CD4-positive, alpha-beta T cell (primary cell): ENCODE results near the gene PDCD6IP. TPM values are rescaled to one million over a fixed set of nuclear protein-coding genes. Genes with fewer than 3 reads are reported as not detected.

Experiments
- ATAC-seq: fragments of 200-7000 bp; cut with Tn5 transposase; one replicate; pipeline ENCODE4 v1.10.0; 2022; ENCODE audit warnings: mild to moderate bottlenecking; ENCODE audit not compliant: poor library complexity
- CTCF ChIA-PET: fragments of 350-600 bp; sonication (Branson Sonifier 250); formaldehyde crosslinking; loops from one replicate; lab custom pipeline; 2021; ENCODE audit warnings: antibody characterized with exemption, inconsistent platforms; lab: Charles Lee
- POLR2A ChIA-PET: fragments of 350-600 bp; sonication (Branson Sonifier 250); formaldehyde crosslinking; loops from one replicate; lab custom pipeline; 2021; ENCODE audit warnings: antibody characterized with exemption, inconsistent platforms; lab: Charles Lee
- DNase-seq, 14 experiments: peaks; one replicate each; pipeline ENCODE4 v3.0.0-alpha.2; 2013 to 2020; ENCODE audit warnings: mixed read lengths in 2 of 14
- H3K27ac ChIP-seq, 2 donors: one replicate each; pipeline versions ENCODE4 v1.5.1 to v1.7.0; 2013; ENCODE audit warnings: low read length in 2 of 2, low read depth in 1 of 2, mild to moderate bottlenecking in 1 of 2
- H3K27me3 ChIP-seq, 2 experiments: 1 replicate in 1 of 2; 2 replicates in 1 of 2; pipeline versions ENCODE4 v1.6.1 to v1.7.0; 2013; ENCODE audit warnings: low read length in 2 of 2, control low read depth in 1 of 2, mild to moderate bottlenecking in 1 of 2, moderate library complexity in 1 of 2; ENCODE audit not compliant: insufficient read depth in 2 of 2, control insufficient read depth in 1 of 2
- H3K36me3 ChIP-seq: one replicate; pipeline ENCODE4 v1.6.1; 2013; ENCODE audit warnings: low read length, control low read depth; ENCODE audit not compliant: insufficient read depth
- H3K4me1 ChIP-seq: one replicate; pipeline ENCODE4 v1.6.1; 2013; ENCODE audit warnings: low read length, control low read depth; ENCODE audit not compliant: insufficient read depth
- H3K4me3 ChIP-seq: one replicate; pipeline ENCODE4 v1.5.1; 2013; ENCODE audit warnings: mild to moderate bottlenecking, low read length, moderate library complexity
- H3K9me3 ChIP-seq, 2 experiments: 1 replicate in 1 of 2; 2 replicates in 1 of 2; pipeline versions ENCODE4 v1.6.1 to v1.7.0; 2013; ENCODE audit warnings: low read length in 2 of 2, mild to moderate bottlenecking in 2 of 2, control low read depth in 1 of 2, moderate library complexity in 1 of 2; ENCODE audit not compliant: control insufficient read depth in 1 of 2, insufficient read depth in 1 of 2
- H3K27ac Mint-ChIP-seq: one replicate; pipeline ENCODE4 v1.8.0; 2020; ENCODE audit warnings: mixed read lengths
- H3K27me3 Mint-ChIP-seq: one replicate; pipeline ENCODE4 v1.8.0; 2021; ENCODE audit warnings: mixed read lengths
- H3K36me3 Mint-ChIP-seq: one replicate; pipeline ENCODE4 v1.8.0; 2021; ENCODE audit warnings: low read depth, mixed read lengths
- H3K4me1 Mint-ChIP-seq: one replicate; pipeline ENCODE4 v1.8.0; 2021; ENCODE audit warnings: low read depth, mixed read lengths
- H3K4me3 Mint-ChIP-seq: one replicate; pipeline ENCODE4 v1.8.0; 2020; ENCODE audit warnings: mild to moderate bottlenecking, mixed read lengths
- H3K9me3 Mint-ChIP-seq: one replicate; pipeline ENCODE4 v1.8.0; 2020; ENCODE audit warnings: mixed read lengths
- intact Hi-C, 2 experiments: fragments of 100-400 bp; cut with DNase I in 1 of 2; cut with micrococcal nuclease in 1 of 2; formaldehyde crosslinking; loops; one replicate each; pipeline versions ENCODE4 v1.15.1 to v1.9.0; 2023 to 2025; cut with DNase I, micrococcal nuclease
- total RNA-seq, 174 experiments: library from RNA in 2 of 174; stranded (reverse) in 2 of 174; gene quantifications; one replicate each; pipeline ENCODE4 v1.2.3 and lab custom pipeline; 2021 to 2026
- TF ChIP-seq, protein P1 (sequence below): fragments of 200-600 bp; IDR thresholded peaks from one replicate; pipeline ENCODE4 v1.8.0; 2022; ENCODE audit warnings: antibody characterized with exemption, mild to moderate bottlenecking

Gene PDCD6IP
- total RNA-seq, 2 experiments from 2014 or later = 109 to 112 TPM

DNA sequence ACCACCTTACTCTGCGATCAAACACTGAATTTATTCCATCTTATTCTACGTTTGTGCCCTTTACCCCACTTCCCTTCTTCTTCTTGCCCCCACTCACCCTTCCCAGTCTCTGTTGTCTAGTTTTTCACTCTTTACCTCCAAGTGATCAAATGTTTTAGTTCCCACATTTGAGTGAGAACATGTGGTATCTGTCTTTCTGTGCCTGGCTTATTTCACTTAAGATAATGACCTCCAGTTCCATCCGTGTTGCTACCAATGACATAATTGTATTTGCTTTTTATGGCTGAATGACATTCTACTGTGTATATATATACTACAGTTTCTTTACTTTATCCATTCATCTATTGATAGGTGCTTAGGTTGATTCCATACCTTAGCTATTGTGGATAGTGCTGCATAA, 78.8 kb downstream of the PDCD6IP start:
- Mint-ChIP-seq H3K9me3 (no peaks in the 10 kb centered on the region), H3K27ac (no peak overlapping the region), H3K27me3 (no peaks in the 10 kb centered on the region), H3K36me3 (peaks cover 3% of the 10 kb centered on the region), H3K4me1 (no peaks in the 10 kb centered on the region), H3K4me3 (no peak overlapping the region)
- no peak overlapping the region for H3K4me3 ChIP-seq
- ChIA-PET POLR2A (no interaction called here), CTCF (no interaction called here)
- no peak for ATAC-seq
- intact Hi-C loops = no loop called here
- H3K27ac ChIP-seq = no peak overlapping the region
- H3K36me3 ChIP-seq = no peaks in the 10 kb centered on the region
- H3K4me1 ChIP-seq = no peaks in the 10 kb centered on the region
- no peaks in the 10 kb centered on the region for H3K9me3 ChIP-seq
- DNase-seq = no peak
- TF ChIP-seq, protein P1, sequence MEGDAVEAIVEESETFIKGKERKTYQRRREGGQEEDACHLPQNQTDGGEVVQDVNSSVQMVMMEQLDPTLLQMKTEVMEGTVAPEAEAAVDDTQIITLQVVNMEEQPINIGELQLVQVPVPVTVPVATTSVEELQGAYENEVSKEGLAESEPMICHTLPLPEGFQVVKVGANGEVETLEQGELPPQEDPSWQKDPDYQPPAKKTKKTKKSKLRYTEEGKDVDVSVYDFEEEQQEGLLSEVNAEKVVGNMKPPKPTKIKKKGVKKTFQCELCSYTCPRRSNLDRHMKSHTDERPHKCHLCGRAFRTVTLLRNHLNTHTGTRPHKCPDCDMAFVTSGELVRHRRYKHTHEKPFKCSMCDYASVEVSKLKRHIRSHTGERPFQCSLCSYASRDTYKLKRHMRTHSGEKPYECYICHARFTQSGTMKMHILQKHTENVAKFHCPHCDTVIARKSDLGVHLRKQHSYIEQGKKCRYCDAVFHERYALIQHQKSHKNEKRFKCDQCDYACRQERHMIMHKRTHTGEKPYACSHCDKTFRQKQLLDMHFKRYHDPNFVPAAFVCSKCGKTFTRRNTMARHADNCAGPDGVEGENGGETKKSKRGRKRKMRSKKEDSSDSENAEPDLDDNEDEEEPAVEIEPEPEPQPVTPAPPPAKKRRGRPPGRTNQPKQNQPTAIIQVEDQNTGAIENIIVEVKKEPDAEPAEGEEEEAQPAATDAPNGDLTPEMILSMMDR = no peak
- no peaks in the 10 kb centered on the region for H3K27me3 ChIP-seq

DNA sequence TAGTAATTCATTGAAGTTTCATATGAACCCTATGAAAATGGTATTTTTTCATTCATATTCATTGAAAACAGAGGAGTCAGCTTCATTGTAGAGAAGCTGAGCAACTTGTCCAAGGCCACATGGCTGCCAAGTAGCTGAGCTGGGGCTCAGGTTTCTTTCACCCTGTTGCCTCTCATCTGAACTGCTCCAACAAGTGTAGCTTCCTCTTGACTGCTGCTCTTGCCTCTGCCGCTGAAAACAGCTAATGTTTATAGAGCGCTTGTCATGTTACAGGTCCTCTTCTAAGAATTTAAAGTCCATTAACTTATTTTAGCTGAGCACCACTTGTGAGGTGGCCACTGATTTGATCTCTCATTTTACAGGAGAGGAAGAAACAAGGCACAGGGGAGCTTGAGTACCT, 81.1 kb downstream of the PDCD6IP start:
- ChIA-PET POLR2A (no interaction called here), CTCF (no interaction called here)
- ATAC-seq (no peak), DNase-seq (no peak)
- Mint-ChIP-seq H3K9me3 (no peaks in the 10 kb centered on the region), H3K27ac (no peak overlapping the region), H3K4me3 (no peak overlapping the region), H3K4me1 (peaks cover 5% of the 10 kb centered on the region), H3K36me3 (no peaks in the 10 kb centered on the region), H3K27me3 (peaks cover 3% of the 10 kb centered on the region)
- H3K27me3 ChIP-seq = no peaks in the 10 kb centered on the region
- H3K36me3 ChIP-seq = no peaks in the 10 kb centered on the region
- intact Hi-C loops = no loop called here
- H3K4me1 ChIP-seq = peaks cover 4% of the 10 kb centered on the region
- no peaks in the 10 kb centered on the region for H3K9me3 ChIP-seq
- H3K4me3 ChIP-seq = no peak overlapping the region
- TF ChIP-seq, protein P1 = no peak
- no peak overlapping the region for H3K27ac ChIP-seq

- no peak for DNase-seq
- Mint-ChIP-seq H3K4me1 (peaks cover 5% of the 10 kb centered on the region), H3K27ac (no peak overlapping the region), H3K36me3 (no peaks in the 10 kb centered on the region), H3K27me3 (peaks cover 3% of the 10 kb centered on the region), H3K4me3 (no peak overlapping the region), H3K9me3 (no peaks in the 10 kb centered on the region)
- no peak for ATAC-seq
- POLR2A ChIA-PET = no interaction called here
- intact Hi-C loops = loop anchor here in 1 of 2 experiments (2.0 kb wide), 1 partner anchor 803 kb away; no protein-coding TSS in a partner anchor
- Histone ChIP-seq H3K4me1 (peaks cover 4% of the 10 kb centered on the region), H3K27me3 (no peaks in the 10 kb centered on the region), H3K27ac (no peak overlapping the region), H3K4me3 (no peak overlapping the region), H3K9me3 (no peaks in the 10 kb centered on the region), H3K36me3 (no peaks in the 10 kb centered on the region)
- CTCF ChIA-PET = interaction anchor here (1.5 kb wide), 1 partner anchor 9 kb away, joined by 3 read pairs; no protein-coding TSS in a partner anchor
- TF ChIP-seq, protein P1 = no peak
Observed at GRCh38 chr3:33881156-33882064, 83.0 kb downstream of the PDCD6IP start.
